SH-SY5Y (cell line): ENCODE data around the gene CTSE.

ENCODE experiments used
- GATA2 ChIP-seq: IDR thresholded peaks from 2 replicates; pipeline ENCODE4 v1.6.1; 2011; ENCODE audit warnings: mild to moderate bottlenecking, low read depth, low read length
- GATA3 ChIP-seq: IDR thresholded peaks from 2 replicates; pipeline ENCODE4 v1.6.1; 2011; ENCODE audit warnings: low read depth, mild to moderate bottlenecking, low read length, moderate library complexity

The CTSE gene

DNA sequence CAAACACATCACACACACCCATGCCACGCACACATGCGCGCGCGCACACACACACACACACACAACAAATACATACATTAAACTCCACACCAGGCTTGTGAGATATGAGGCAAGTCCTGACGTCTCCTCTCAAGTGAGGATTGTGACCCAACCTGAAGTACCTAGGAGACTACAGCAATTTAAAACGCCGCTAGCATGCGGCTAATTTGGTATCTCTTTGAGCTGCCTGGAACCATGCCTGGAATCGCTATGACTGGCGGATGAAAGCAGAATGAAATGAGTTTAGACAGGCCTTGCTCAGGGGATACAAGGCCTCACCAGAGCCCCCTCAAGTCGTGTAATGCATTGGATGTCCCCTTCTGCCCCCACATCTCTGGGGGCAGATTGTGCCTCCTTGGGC lies 18.9 kb downstream of the CTSE start:
- TF ChIP-seq GATA2: no peak
- no peak for TF ChIP-seq GATA3

DNA sequence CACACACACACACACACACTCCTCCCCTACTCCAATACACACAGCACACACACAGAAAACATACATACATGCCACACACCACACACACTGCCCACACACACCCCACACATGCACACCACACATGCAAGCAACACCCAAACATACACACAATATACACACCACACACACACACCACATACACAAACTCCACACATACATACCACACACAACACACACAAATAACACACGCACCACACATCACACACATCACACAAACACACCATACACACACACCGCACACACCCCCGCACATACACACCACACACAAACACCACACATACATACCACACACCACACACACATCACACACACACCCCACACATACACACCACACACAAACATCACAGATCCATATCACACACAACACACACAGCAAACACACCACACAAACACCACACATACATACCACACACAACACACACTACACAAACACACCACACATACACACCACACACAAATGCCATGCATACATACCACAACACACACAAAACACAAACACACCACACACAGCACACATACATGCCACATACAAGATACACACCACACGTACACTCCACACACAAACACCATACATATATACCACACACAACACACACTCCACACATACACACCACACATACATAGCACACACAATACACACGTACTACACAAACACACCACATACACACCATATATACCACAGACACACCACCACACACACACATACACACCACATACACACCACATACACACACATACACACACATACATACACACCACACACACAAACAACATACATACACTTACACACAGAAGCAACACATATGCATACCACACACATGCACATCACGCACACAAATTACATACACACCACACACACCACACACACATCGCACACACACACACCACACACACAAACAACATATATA lies 19.6 kb downstream of the CTSE start:
- no peak for TF ChIP-seq GATA3
- TF ChIP-seq GATA2: no peak

DNA sequence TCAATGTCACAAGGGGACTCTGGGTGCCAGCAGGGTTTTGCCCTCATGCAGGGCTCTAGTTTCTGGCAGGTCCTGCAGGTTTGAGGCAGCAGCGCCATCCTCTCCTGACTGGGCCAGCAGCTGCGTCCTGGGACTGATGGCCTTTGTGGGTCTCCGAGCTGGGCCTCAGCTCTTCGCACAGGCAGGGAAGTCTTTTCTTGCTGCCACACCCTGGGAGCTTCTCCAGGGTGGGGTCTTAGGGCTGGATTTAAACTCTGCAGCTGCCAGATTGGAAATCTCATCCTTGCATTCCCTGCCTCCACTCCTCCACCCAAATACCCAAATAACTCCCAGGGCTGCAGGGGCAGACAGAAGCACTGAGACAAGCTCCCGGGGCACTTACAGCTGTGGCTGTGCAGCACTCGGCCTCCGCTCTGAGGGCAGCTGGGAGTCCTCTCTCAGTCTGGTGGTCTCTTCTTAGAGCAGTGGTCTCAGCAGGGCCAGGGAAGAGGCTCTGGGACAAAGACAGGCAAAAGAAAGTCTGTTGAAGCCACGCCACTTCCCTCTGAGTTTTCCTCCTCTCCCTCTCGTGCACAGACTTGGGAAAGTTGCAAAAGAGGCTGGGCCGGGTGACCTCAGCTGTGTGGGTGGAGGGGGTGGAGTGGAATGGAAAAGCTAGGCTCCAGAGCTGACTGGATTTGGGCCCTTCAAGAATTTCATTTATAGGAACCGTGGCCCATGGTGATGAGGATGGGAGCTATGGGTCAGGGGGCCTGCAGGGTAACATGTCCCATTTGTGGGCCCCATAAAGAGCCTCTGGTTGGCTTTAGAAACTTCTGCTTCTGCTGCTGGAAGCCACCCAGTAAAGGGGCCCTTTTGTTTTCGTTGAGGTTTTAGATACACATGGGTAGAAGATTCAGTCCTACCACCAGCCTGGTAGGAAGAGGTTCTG lies 20.6 kb downstream of the CTSE start, which contains the start of gene RAB7B:
Gene RAB7B, minus strand, starts transcription at position 525 of the 931 bp plus-strand sequence. CDS start 9,260 bp downstream, outside the sequence.
- no peak for TF ChIP-seq GATA3
- no peak for TF ChIP-seq GATA2

DNA sequence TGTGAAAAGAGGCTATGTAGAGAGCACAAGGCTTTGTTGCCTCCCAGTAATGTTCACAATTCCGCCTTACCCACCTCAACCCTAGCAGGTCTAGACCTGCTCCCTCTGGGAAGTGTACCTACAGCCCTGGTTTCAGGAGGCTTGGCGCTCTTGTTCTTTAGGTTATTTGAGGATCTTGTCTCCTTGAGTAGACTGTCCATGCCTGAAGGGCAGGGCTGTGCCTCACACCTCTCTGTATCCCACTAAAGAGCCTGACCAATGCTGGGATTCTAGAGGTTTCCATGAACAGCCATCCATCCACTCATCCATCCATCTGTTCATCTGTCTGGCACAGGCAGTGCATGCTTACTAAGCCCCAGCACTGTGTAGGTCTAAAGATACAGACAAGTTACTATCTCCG lies 21.5 kb downstream of the CTSE start:
- TF ChIP-seq GATA3: no peak
- TF ChIP-seq GATA2: no peak

DNA sequence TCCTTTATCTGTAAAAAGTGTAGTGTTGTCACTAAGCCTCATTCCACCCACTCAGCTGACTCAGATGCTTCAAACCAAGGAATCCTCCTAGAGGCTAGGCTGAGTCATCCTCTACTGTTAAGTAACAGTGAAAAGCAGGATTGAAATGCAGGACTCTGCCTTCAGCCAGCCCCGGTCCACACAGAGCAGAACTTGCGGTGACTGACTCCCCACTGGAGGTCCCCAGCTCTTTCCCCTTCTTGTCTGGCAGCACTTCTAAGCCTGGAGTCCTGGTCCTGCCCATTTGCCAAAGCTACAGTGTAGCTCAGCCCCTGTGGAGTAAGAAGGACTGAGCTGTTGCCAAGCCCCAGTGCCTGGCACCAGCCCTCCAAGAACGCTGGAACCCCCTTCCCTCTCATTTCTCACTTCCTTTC lies 22.2 kb downstream of the CTSE start:
- TF ChIP-seq GATA3: no peak
- no peak for TF ChIP-seq GATA2

DNA sequence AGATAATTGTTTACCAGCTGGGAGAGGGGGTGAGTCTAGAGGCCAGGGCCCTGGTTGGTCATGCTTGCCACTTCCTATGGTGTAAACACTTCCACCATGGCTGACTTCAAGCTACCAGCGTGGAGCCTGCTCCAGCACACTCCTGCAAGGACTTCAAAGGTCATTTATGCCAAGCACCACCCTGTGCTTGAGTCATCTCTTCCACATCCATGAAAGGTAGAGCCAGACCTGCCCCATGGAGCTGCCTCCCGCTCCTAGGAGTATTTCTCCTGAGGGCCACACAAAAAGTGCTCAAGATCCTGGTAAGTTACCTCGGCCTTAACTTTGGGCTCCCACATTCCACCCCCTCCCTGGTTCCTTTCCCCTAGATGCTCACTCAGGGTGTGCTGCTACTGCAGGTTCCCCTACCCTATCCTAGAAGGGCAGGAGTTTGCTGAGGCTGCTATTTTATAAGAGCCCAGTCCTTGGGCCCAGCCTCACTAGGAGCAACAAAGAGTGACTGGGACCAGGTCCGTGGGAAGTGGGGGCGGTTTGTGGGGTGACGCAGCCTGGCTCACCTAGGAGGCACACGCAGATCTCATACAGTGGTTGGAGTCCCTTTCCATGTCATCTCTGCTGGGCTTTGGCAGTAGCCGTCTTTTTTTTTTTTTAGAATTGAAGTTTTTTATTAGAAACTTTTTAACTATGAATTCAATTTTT lies 22.9 kb downstream of the CTSE start:
- no peak for TF ChIP-seq GATA2
- TF ChIP-seq GATA3: no peak

DNA sequence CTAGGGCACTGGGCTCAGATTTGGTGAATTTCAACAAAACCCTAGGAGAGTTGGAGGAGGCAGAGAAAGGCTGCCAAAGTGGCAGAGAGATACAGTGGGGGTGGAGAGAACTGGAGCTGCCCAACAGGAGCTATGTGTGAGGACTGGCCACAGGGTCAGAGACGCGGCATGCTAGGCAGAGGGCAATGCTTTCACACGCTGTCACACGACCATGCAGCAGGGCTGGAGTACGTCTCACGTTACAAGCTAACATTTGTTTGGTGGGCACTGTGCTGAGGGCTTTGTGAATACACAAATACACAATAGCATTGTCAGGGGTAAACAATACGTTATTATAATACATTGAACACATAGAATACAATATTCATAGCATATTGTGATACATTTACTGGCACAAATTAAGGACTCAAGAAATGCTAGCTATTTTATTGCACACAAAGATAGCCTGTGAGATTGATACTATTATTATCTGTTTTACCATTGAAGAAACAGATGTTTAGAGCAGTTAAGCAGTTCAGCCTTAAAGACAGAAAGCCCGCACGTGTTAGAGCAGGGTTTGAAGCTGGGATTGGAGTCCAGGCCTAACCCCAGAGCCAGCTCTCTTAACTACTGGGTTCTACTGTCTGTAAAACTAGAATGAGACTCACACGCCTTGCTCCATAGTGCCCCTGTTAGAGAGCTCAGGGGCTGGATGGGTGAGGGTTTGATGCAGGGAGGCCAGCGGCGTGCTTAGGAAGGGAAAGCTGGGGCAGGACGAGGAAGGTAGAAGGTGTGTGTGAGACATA lies 25.0 kb downstream of the CTSE start:
- no peak for TF ChIP-seq GATA3
- no peak for TF ChIP-seq GATA2

DNA sequence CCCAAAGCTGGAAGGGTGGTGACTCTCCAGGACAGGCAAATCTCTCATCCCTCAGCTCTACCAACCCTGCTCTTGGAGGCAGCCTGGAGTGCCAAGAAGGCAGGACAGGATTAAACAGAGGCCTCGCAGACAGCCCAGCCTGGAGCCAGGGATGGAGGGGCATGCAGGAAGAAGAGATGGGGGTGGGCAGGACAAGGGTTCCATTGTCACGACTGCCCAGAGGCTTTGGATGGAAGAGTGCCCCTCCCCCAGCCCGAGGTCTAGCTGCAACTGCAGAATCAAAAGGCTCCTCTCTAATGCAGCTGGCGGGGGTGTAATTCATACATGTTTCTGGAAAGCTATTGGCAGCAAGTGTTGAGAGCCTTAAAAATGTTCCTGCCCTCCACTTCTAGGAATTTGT lies 29.3 kb downstream of the CTSE start:
- TF ChIP-seq GATA2: no peak
- no peak for TF ChIP-seq GATA3

DNA sequence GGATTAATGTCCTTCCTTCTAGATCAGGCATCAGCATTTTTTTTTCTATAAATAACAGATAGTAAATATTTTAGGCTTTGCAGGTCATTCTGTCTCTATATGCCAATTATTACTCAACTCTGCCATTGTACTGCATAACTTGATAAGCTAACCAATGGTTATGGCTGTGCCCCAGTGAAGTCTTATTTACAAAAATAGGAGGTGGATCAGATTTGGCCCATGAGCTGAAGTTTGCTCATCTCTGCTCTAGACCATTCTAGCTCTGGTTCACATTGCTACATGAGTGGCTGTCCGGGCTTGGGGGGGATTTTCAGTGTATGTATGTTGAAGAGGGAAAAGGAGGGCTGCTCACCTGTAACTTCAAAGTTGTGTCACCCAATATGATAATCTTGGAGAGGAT lies 30.6 kb downstream of the CTSE start:
- no peak for TF ChIP-seq GATA2
- no peak for TF ChIP-seq GATA3

DNA sequence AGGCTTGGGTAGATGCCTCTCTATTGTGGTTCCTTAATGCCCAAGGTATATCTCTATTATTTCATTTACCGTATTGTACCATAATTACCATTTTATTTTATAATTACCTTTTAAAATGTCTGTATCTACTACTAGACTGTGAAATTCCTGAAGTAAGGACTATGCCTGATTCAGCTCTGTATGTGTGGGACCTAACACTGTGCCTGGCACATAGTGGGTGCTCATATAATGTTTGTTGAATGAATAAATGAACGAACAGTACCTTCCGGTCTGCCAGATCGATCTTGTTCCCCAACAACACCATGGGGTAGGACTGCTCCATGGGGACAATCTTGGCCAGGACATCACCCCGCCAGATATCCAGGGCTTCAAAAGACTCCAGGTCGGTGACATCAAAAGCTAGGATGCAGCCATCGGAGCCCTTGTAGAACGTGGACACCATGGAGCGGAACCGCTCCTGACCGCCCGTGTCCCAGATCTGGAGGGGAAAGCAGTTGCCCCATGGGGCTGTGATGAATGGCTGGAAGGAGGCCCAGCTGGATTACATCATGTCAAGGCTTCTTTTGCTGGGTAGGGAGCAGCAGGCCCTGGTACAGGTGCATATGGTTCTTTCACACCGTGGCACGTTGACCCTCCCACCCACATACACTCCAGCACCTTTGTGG lies 31.3 kb downstream of the CTSE start:
- TF ChIP-seq GATA2 (no peak), GATA3 (no peak)

DNA sequence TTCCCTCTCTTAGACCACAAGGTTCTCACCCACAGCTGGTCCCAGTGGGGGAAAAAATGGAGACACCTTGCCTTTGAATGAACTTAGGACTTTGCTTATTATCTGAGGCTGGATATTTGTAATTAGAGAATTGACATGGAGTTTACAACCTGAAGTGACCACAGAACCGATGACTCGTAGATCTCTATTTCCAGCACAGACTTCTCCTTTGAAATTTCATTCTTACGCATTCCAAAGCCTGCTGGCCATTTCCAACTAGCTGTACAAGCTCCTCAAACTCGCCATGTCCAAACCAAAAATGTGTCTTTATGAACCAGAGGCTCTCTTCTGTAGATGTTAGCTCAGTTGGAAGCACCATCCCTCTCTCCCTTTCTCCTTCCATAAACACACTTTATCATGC lies 32.5 kb downstream of the CTSE start:
- TF ChIP-seq GATA2 (no peak), GATA3 (no peak)

DNA sequence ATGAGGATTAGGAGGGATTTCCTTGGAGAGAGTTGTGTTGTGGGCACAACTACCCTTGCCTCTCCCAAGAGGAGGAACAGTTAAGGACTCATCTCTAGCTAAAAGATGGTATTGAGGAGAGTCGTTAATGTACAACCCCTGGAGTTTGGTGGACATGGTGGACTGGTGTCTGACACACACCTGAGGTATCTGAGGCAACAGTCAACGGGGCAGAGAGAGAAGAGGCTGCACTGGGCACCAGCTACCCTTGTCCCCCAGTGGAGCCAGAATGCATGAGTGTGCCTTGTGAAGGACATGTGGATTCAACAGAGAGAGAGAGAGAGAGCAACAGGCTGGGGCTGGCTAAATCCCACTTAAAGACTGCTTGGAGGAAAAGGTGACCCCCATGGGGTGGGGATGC lies 33.5 kb downstream of the CTSE start:
- TF ChIP-seq GATA2 (no peak), GATA3 (no peak)
